HG02981 (cell line): ENCODE results near the gene RILPL1.
"Not testable (repeated sequence)": the region's sequence is repeated elsewhere in the genome, so short reads cannot be mapped to it uniquely, and the experiment has no call there.

Experiments
- ATAC-seq: cut with Tn5 transposase; IDR thresholded peaks from one replicate; pipeline ENCODE4 v1.9.1; 2021; ENCODE audit warnings: mild to moderate bottlenecking, moderate library complexity; ENCODE audit not compliant: unreplicated experiment

RILPL1 gene

GRCh38 chr12:123497065-123497464, 36.5 kb downstream of the RILPL1 start:
- ATAC-seq: no peak

- no peak for ATAC-seq
These were observed 39.2 kb downstream of the RILPL1 start for GRCh38 chr12:123494124-123494851.

GRCh38 chr12:123492339-123493039, 41.0 kb downstream of the RILPL1 start:
- not testable (repeated sequence) for ATAC-seq

- no peak for ATAC-seq
These were observed 42.0 kb downstream of the RILPL1 start for GRCh38 chr12:123491481-123491880.

GRCh38 chr12:123491056-123491455, 42.5 kb downstream of the RILPL1 start:
- ATAC-seq: no peak

- no peak for ATAC-seq
These were observed 43.4 kb downstream of the RILPL1 start for GRCh38 chr12:123490089-123490488.

- ATAC-seq: no peak
These were observed 43.9 kb downstream of the RILPL1 start for GRCh38 chr12:123489580-123489979.

- no peak for ATAC-seq
These were observed 44.8 kb downstream of the RILPL1 start for GRCh38 chr12:123488539-123489230.

- no peak for ATAC-seq
These were observed 46.1 kb downstream of the RILPL1 start for GRCh38 chr12:123487428-123487827.

GRCh38 chr12:123485756-123486155, 47.8 kb downstream of the RILPL1 start:
- ATAC-seq: no peak

- ATAC-seq: no peak
These were observed 49.8 kb downstream of the RILPL1 start for GRCh38 chr12:123483602-123484248.

- ATAC-seq: no peak
These were observed 50.6 kb downstream of the RILPL1 start for GRCh38 chr12:123482876-123483275.

GRCh38 chr12:123481251-123481650, 52.3 kb downstream of the RILPL1 start:
- not testable (repeated sequence) for ATAC-seq

- no peak for ATAC-seq
These were observed 53.9 kb downstream of the RILPL1 start for GRCh38 chr12:123479442-123480180.

- ATAC-seq: no peak
These were observed 54.8 kb downstream of the RILPL1 start for GRCh38 chr12:123478762-123479161.

- no peak for ATAC-seq
These were observed 55.5 kb downstream of the RILPL1 start for GRCh38 chr12:123478069-123478468.

- no peak for ATAC-seq
These were observed 58.2 kb downstream of the RILPL1 start for GRCh38 chr12:123475246-123475703.

GRCh38 chr12:123474485-123475245, 58.9 kb downstream of the RILPL1 start:
- ATAC-seq: no peak

GRCh38 chr12:123472438-123472849, 61.1 kb downstream of the RILPL1 start:
- no peak for ATAC-seq
